IMR-90 (cell line): ENCODE results near the gene ATP1B3. TPM values are rescaled to one million over a fixed set of nuclear protein-coding genes. Genes with fewer than 3 reads are reported as not detected.

Source experiments
- ATAC-seq: fragments of 200-7000 bp; cut with Tn5 transposase; 2 replicates; pipeline ENCODE4 v1.9.1; 2020; ENCODE audit warnings: low read depth, mild to moderate bottlenecking, moderate library complexity
- BruUV-seq: library from RNA; stranded (reverse); fragments of 400-500 nt; replicated peaks from 2 replicates; lab custom pipeline; 2021; lab: Mats Ljungman, UMichigan
- CTCF ChIA-PET: fragments of 300-600 bp; formaldehyde crosslinking; extraction: SDS; loops from one replicate; lab custom pipeline; 2021; ENCODE audit warnings: antibody characterized with exemption; lab: Yijun Ruan, JAX
- POLR2A ChIA-PET: fragments of 300-600 bp; sonication (Branson Sonifier 250); formaldehyde crosslinking; loops from one replicate; lab custom pipeline; 2022; ENCODE audit warnings: antibody characterized with exemption; ENCODE audit not compliant: unreplicated experiment; lab: Charles Lee
- DNase-seq: peaks from one replicate; pipeline ENCODE4 v3.0.0; 2013
- H2AFZ ChIP-seq: replicated peaks from 2 replicates; pipeline ENCODE3; 2013; ENCODE audit warnings: low read length, mild to moderate bottlenecking; ENCODE audit not compliant: poor library complexity
- H2AK5ac ChIP-seq: 2 replicates; pipeline ENCODE4 v1.6.1; 2013; ENCODE audit warnings: low read depth, low read length, inconsistent platforms
- H2AK9ac ChIP-seq: replicated peaks from 2 replicates; pipeline ENCODE3; 2013; ENCODE audit warnings: mild to moderate bottlenecking, low read depth, low read length, moderate library complexity; ENCODE audit not compliant: poor library complexity
- H2BK120ac ChIP-seq: 2 replicates; pipeline ENCODE4 v1.6.1; 2013; ENCODE audit warnings: low read depth, low read length, inconsistent platforms
- H2BK15ac ChIP-seq: 3 replicates; pipeline ENCODE4 v1.6.1; 2013; ENCODE audit warnings: low read depth, low read length, inconsistent platforms
- H2BK20ac ChIP-seq: 2 replicates; pipeline ENCODE4 v1.6.1; 2013; ENCODE audit warnings: low read depth, mild to moderate bottlenecking, inconsistent platforms, low read length, moderate library complexity
- H2BK5ac ChIP-seq: 2 replicates; pipeline ENCODE4 v1.6.1; 2013; ENCODE audit warnings: mild to moderate bottlenecking, low read depth, low read length, inconsistent platforms; ENCODE audit not compliant: poor library complexity, severe bottlenecking
- H3K14ac ChIP-seq: replicated peaks from 2 replicates; pipeline ENCODE4 v1.6.1; 2013; ENCODE audit warnings: low read depth, low read length, inconsistent platforms
- H3K18ac ChIP-seq: 2 replicates; pipeline ENCODE4 v1.6.1; 2013; ENCODE audit warnings: low read depth, low read length, control low read depth
- H3K23ac ChIP-seq: 2 replicates; pipeline ENCODE4 v1.6.1; 2013; ENCODE audit warnings: low read depth, low read length, inconsistent platforms
- H3K27ac ChIP-seq: 2 replicates; pipeline ENCODE4 v1.5.1; 2013; ENCODE audit warnings: mild to moderate bottlenecking, control low read depth, low read length; ENCODE audit not compliant: insufficient read depth
- H3K27me3 ChIP-seq: 2 replicates; pipeline ENCODE4 v1.6.1; 2013; ENCODE audit warnings: low read length; ENCODE audit not compliant: control insufficient read depth, insufficient read depth
- H3K36me3 ChIP-seq: 2 replicates; pipeline ENCODE4 v1.6.1; 2013; ENCODE audit warnings: low read length, mixed read lengths; ENCODE audit not compliant: control insufficient read depth, insufficient read depth
- H3K4ac ChIP-seq: 2 replicates; pipeline ENCODE4 v1.6.1; 2013; ENCODE audit warnings: low read depth, low read length, inconsistent platforms
- H3K4me1 ChIP-seq: 2 replicates; pipeline ENCODE4 v1.6.1; 2013; ENCODE audit warnings: low read length, mixed read lengths; ENCODE audit not compliant: control insufficient read depth, insufficient read depth
- H3K4me2 ChIP-seq: 2 replicates; pipeline ENCODE4 v1.6.1; 2013; ENCODE audit warnings: low read depth, mild to moderate bottlenecking, control low read depth, low read length, moderate library complexity
- H3K4me3 ChIP-seq: 2 replicates; pipeline ENCODE4 v1.5.1; 2013; ENCODE audit warnings: low read depth, mild to moderate bottlenecking, control low read depth, low read length, moderate library complexity; ENCODE audit not compliant: insufficient read depth
- H3K56ac ChIP-seq: 2 replicates; pipeline ENCODE4 v1.6.1; 2013; ENCODE audit warnings: low read length, inconsistent platforms; ENCODE audit not compliant: insufficient read depth; ENCODE audit errors: extremely low read depth
- H3K79me1 ChIP-seq, 2 experiments: 2 replicates each; pipeline ENCODE4 v1.6.1; 2013; ENCODE audit warnings: low read length in 2 of 2, inconsistent platforms in 1 of 2, low read depth in 1 of 2
- H3K9ac ChIP-seq: 2 replicates; pipeline ENCODE4 v1.6.1; 2013; ENCODE audit warnings: low read depth, low read length, control low read depth
- H3K9me1 ChIP-seq: 2 replicates; pipeline ENCODE4 v1.6.1; 2013; ENCODE audit warnings: low read length, inconsistent platforms; ENCODE audit not compliant: insufficient read depth
- H3K9me3 ChIP-seq: 2 replicates; pipeline ENCODE4 v1.6.1; 2013; ENCODE audit warnings: low read length; ENCODE audit not compliant: control insufficient read depth, insufficient read depth
- H4K20me1 ChIP-seq: 2 replicates; pipeline ENCODE4 v1.6.1; 2013; ENCODE audit warnings: low read length, inconsistent platforms; ENCODE audit not compliant: insufficient read depth
- H4K5ac ChIP-seq: 2 replicates; pipeline ENCODE4 v1.6.1; 2013; ENCODE audit warnings: mild to moderate bottlenecking, low read depth, low read length, control low read depth
- H4K8ac ChIP-seq, 2 experiments: 2 replicates each; pipeline ENCODE4 v1.6.1; 2013; ENCODE audit warnings: low read depth in 2 of 2, low read length in 2 of 2, control low read depth in 1 of 2, inconsistent platforms in 1 of 2
- H4K91ac ChIP-seq: 2 replicates; pipeline ENCODE4 v1.6.1; 2013; ENCODE audit warnings: low read depth, low read length, inconsistent platforms; ENCODE audit not compliant: insufficient read depth
- CEBPB ChIP-seq: IDR thresholded peaks from 2 replicates; pipeline ENCODE4 v1.6.1; 2012; ENCODE audit warnings: low read depth, low read length, improper control_type of control experiment
- FOS ChIP-seq: fragments of 150-350 bp; IDR thresholded peaks from 2 replicates; pipeline ENCODE4 v1.6.1; 2016; ENCODE audit warnings: low read depth, low read length
- MAZ ChIP-seq: IDR thresholded peaks from 2 replicates; pipeline ENCODE4 v1.6.1; 2012; ENCODE audit warnings: low read depth, mild to moderate bottlenecking, low read length, improper control_type of control experiment, moderate library complexity, borderline replicate concordance
- MXI1 ChIP-seq: IDR thresholded peaks from 2 replicates; pipeline ENCODE4 v1.6.1; 2012; ENCODE audit warnings: low read depth, mild to moderate bottlenecking, low read length, moderate library complexity, borderline replicate concordance
- NFE2L2 ChIP-seq: fragments of 150-350 bp; IDR thresholded peaks from 2 replicates; pipeline ENCODE4 v1.6.1; 2016; ENCODE audit warnings: low read depth, mild to moderate bottlenecking, low read length
- RAD21 ChIP-seq: IDR thresholded peaks from 2 replicates; pipeline ENCODE4 v1.6.1; 2012; ENCODE audit warnings: low read length, improper control_type of control experiment
- RCOR1 ChIP-seq: IDR thresholded peaks from 2 replicates; pipeline ENCODE4 v1.6.1; 2012; ENCODE audit warnings: mild to moderate bottlenecking, low read length, improper control_type of control experiment; ENCODE audit not compliant: insufficient replicate concordance
- SMC3 ChIP-seq: fragments of 150-350 bp; IDR thresholded peaks from 2 replicates; pipeline ENCODE4 v1.6.1; 2016; ENCODE audit warnings: low read depth, mild to moderate bottlenecking, antibody characterized with exemption, low read length, moderate library complexity
- dilution Hi-C: fragments of 300-500 bp; cut with HindIII; formaldehyde crosslinking; loops from one replicate; pipeline ENCODE4 v1.14.3; 2018; ENCODE audit warnings: low sequenced_read_pairs; ENCODE audit not compliant: unreplicated experiment
- in situ Hi-C: fragments of 300-500 bp; cut with MboI; formaldehyde crosslinking; loops from 3 replicates; pipeline ENCODE4 v1.14.3; 2019; ENCODE audit warnings: low sequenced_read_pairs, inconsistent platforms, mixed read lengths
- intact Hi-C: fragments of 100-400 bp; cut with micrococcal nuclease; formaldehyde crosslinking; loops from 2 replicates; pipeline ENCODE4 v1.10.0; 2022
- polyA plus RNA-seq, 3 experiments: library from polyadenylated mRNA; depleted of rRNA; stranded (reverse); fragments of >200 nt; gene quantifications; 2 replicates each; pipeline ENCODE4 v1.2.3, GENCODE V29; 2012; ENCODE audit warnings: low replicate concordance in 1 of 3
- total RNA-seq: library from RNA; depleted of rRNA; stranded (reverse); fragments of >200 nt; gene quantifications from 2 replicates; pipeline ENCODE4 v1.2.3, GENCODE V29; 2012
- TF ChIP-seq, protein P1 (sequence below): fragments of 150-350 bp; IDR thresholded peaks from 2 replicates; pipeline ENCODE4 v1.6.1; 2017; ENCODE audit warnings: mild to moderate bottlenecking, antibody characterized with exemption, low read length, low read depth

Gene ATP1B3
- total and polyA plus RNA-seq, 2 of the 4 experiments (the other 2 are of a cell fraction): 64.3 to 126 TPM

DNA sequence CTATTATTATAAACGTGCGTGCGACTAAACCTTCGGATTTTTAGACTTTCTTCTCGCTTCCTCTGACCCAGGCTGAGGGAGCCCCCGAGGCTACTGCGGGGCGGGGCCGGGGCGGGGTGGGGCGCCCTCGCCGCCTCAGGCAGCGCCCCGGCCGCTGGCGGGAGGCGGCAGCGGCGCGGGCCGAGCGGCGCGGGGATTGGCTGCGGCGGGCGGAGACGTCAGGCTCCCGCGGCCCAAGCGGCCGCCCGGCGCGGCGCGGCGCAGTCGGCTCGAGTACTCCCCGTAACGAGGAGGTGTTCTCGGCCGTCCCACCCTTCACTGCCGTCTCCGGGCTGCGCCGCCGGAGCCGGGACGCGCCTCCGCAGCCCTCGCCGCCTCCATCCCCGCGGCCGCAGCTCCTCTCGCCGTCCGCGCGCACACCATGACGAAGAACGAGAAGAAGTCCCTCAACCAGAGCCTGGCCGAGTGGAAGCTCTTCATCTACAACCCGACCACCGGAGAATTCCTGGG is at the start of gene ATP1B3 (continued):
- no peak for TF ChIP-seq MXI1
- TF ChIP-seq FOS: no peak
- TF ChIP-seq MAZ: peak; percentile 44; the same call in 1 of the 2 replicates
- TF ChIP-seq NFE2L2: no peak

DNA sequence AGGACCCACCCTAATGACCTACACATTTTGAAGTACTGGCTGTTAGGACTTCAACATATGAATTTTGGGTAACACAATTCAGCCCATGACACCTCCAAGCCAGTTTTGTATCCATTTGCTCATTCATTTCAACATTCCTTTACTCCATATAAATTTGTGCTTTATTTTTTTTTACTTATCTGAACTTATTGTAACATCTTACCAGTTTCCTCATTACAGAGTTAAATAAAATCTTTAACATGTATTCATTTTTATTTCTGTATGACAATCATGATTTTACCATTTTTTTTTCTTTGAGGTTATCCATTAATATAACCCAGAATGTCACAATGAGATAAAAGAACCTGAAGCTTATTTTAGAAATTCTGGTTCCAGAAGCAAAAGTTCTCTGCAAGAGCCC is 48.0 kb upstream of the ATP1B3 start:
- H3K56ac ChIP-seq: no peak overlapping the region
- H3K14ac ChIP-seq: no peak overlapping the region
- H2BK15ac ChIP-seq: no peak overlapping the region
- no peak overlapping the region for H3K4me2 ChIP-seq
- no peaks in the 10 kb centered on the region for H3K9me1 ChIP-seq
- H4K20me1 ChIP-seq: no peaks in the 10 kb centered on the region
- H2AK9ac ChIP-seq: no peak overlapping the region
- H4K5ac ChIP-seq: no peak overlapping the region
- no peak overlapping the region for H4K8ac ChIP-seq
- no peaks in the 10 kb centered on the region for H3K4me1 ChIP-seq
- no peak overlapping the region for H3K4me3 ChIP-seq
- H2AFZ ChIP-seq: no peak overlapping the region
- no peak overlapping the region for H2BK5ac ChIP-seq
- in situ Hi-C loops: no loop called here
- no peak overlapping the region for H3K27ac ChIP-seq
- no TSS peak for BruUV-seq
- dilution Hi-C loops: no loop called here
- H3K23ac ChIP-seq: no peak overlapping the region
- H3K79me1 ChIP-seq: no peaks in the 10 kb centered on the region
- intact Hi-C loops: no loop called here
- H2BK120ac ChIP-seq: no peak overlapping the region
- no peak overlapping the region for H4K91ac ChIP-seq
- no peaks in the 10 kb centered on the region for H3K9me3 ChIP-seq
- ChIA-PET POLR2A (no interaction called here), CTCF (no interaction called here)
- no peaks in the 10 kb centered on the region for H3K36me3 ChIP-seq
- no peak overlapping the region for H3K4ac ChIP-seq
- ATAC-seq (no peak), DNase-seq (no peak)
- no peak overlapping the region for H2AK5ac ChIP-seq
- no peak overlapping the region for H2BK20ac ChIP-seq
- no peak overlapping the region for H3K18ac ChIP-seq
- H3K27me3 ChIP-seq: peaks cover 22% of the 10 kb centered on the region
- TF ChIP-seq CEBPB (no peak), MAZ (no peak), SMC3 (no peak), RCOR1 (no peak), RAD21 (no peak), MXI1 (no peak)
- TF ChIP-seq, protein P1, sequence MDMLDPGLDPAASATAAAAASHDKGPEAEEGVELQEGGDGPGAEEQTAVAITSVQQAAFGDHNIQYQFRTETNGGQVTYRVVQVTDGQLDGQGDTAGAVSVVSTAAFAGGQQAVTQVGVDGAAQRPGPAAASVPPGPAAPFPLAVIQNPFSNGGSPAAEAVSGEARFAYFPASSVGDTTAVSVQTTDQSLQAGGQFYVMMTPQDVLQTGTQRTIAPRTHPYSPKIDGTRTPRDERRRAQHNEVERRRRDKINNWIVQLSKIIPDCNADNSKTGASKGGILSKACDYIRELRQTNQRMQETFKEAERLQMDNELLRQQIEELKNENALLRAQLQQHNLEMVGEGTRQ: no peak
- no peak overlapping the region for H3K9ac ChIP-seq
